ENCODE data around the gene ARPC1A.
"Not testable (repeated sequence)": the region's sequence is repeated elsewhere in the genome, so short reads cannot be mapped to it uniquely, and the experiment has no call there.

ARPC1A gene

GRCh38 chr7:99409192-99409572 lies 83.5 kb downstream of the ARPC1A start:
- peak overlapping the region; percentile 98 for H3K4me3 ChIP-seq (ENCODE audit: control insufficient read depth, low read depth, low read length)
- no peak for TF ChIP-seq CTCF (conservative IDR thresholded peaks at IDR 0.05; ENCODE audit: control insufficient read depth, insufficient read depth, low read depth, low read length)
- no peak for DNase-seq (ENCODE audit: low read depth)

DNA sequence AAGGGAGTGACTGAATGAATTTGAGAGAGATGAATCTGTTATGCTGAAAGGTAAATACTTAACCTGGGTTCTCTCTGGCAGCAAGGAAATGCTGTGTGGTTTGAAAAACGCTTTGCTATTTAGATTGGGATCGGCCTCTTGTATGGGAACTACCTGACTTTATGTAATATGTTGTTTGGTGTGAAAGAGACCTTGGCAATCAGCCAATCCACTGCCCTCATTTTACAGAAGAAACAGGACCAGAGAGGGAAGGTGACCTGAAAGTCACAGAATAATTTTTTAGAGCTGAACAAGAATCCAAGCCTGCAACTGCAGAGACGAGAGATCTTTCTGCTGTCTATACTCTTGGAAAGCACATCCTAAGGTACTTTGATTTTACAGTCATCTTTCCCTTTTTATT lies 84.1 kb downstream of the ARPC1A start:
- no peak for DNase-seq (ENCODE audit: low read depth)
- TF ChIP-seq CTCF (conservative IDR thresholded peaks at IDR 0.05; ENCODE audit: control insufficient read depth, insufficient read depth, low read depth, low read length), result no peak

DNA sequence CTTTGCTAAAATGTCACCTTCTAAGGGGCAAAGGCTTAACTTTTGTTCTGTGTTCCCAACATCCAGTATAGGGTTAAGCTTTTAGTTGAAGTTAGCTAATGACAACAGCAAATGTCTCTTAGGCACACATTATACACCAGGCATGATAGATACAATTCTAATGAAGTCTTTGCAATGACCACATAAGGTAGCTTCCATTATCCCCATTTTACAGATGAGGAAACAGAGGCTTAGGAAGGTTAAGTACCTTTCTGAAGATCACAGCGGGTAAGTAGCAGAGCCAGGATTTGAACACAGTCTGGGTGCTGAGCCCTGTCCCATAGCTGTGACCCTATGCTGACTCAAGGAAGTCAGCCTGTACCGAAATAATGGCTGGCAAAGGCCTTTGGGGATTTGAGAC lies 84.9 kb downstream of the ARPC1A start:
- DNase-seq (ENCODE audit: low read depth), result no peak
- H3K4me3 ChIP-seq (ENCODE audit: control insufficient read depth, low read depth, low read length), result no peak overlapping the region
- TF ChIP-seq CTCF (conservative IDR thresholded peaks at IDR 0.05; ENCODE audit: control insufficient read depth, insufficient read depth, low read depth, low read length), result no peak

More for the DNA sequence above, 84.1 kb downstream of the ARPC1A start:
- peak overlapping the region; percentile 98 for H3K4me3 ChIP-seq (ENCODE audit: control insufficient read depth, low read depth, low read length)

GRCh38 chr7:99415513-99416127 lies 89.9 kb downstream of the ARPC1A start:
- not testable (repeated sequence) for H3K4me3 ChIP-seq (ENCODE audit: control insufficient read depth, low read depth, low read length)
- DNase-seq (ENCODE audit: low read depth), result peak; percentile 79
- peak; percentile 59 for TF ChIP-seq CTCF (conservative IDR thresholded peaks at IDR 0.05; ENCODE audit: control insufficient read depth, insufficient read depth, low read depth, low read length)
